Pancreas (tissue), 10 donors: ENCODE results near the gene SNX9. TPM values are rescaled to one million over a fixed set of nuclear protein-coding genes. Genes with fewer than 3 reads are reported as not detected.

Source experiments
- ATAC-seq, 4 donors: fragments of 200-7000 bp; cut with Tn5 transposase; one replicate each; pipeline versions ENCODE4 v1.8.0 to v1.9.1; 2020; ENCODE audit warnings: mild to moderate bottlenecking in 4 of 4, moderate library complexity in 4 of 4
- DNase-seq, 6 donors: peaks; one replicate each; pipeline ENCODE4 v3.0.0-alpha.2; 2020
- FAIRE-seq: peaks from 2 replicates; lab custom pipeline; 2012; peaks lifted over from hg19 to GRCh38; lab: Jason Lieb, UNC
- H3K27ac ChIP-seq, 4 donors: fragments of 200-600 bp; sonication (generic); 1 replicate in 3 of 4; 2 replicates in 1 of 4; pipeline versions ENCODE4 v1.5.0 to v1.8.0; 2020
- H3K27me3 ChIP-seq, 4 donors: fragments of 200-600 bp; one replicate each; pipeline ENCODE4 v1.8.0; 2021
- H3K36me3 ChIP-seq, 3 donors: fragments of 200-600 bp; sonication (generic) in 1 of 3; one replicate each; pipeline versions ENCODE4 v1.5.0 to v1.8.0; 2020 to 2021
- H3K4me1 ChIP-seq, 3 donors: fragments of 200-600 bp; one replicate each; pipeline ENCODE4 v1.8.0; 2021
- H3K4me3 ChIP-seq, 4 donors: fragments of 200-600 bp; sonication (generic) in 2 of 4; one replicate each; pipeline versions ENCODE4 v1.5.0 to v1.8.0; 2020 to 2021
- H3K9me3 ChIP-seq, 4 donors: fragments of 200-600 bp; one replicate each; pipeline ENCODE4 v1.8.0; 2021
- CTCF ChIP-seq, 4 donors: fragments of 200-600 bp; sonication (generic) in 3 of 4; IDR thresholded peaks; one replicate each; pipeline versions ENCODE4 v1.5.0 to v1.8.0; 2021; ENCODE audit warnings: antibody characterized with exemption in 4 of 4
- WGBS, 2 donors: extraction: QIAGEN DNeasy Blood & Tissue Kit; methylation state at CpG; one replicate each; pipeline ENCODE4 v1.1.7; 2013; 5-methylcytosine and 5-hydroxymethylcytosine counted together
- intact Hi-C, 3 donors: fragments of 100-400 bp; cut with DNase I; formaldehyde crosslinking; loops; one replicate each; pipeline versions ENCODE4 v1.11.1 to v1.14.2; 2022
- polyA plus RNA-seq, 2 donors: library from polyadenylated mRNA; stranded (reverse); fragments of 200-250 nt; gene quantifications; one replicate each; pipeline ENCODE4 v1.2.3, GENCODE V29; 2013
- total RNA-seq, 6 donors: library from RNA; stranded (reverse); fragmentation: NEBNext Ultra II Directional in 4 of 6; extraction: Animal tissue kit (Norgen Biotek cat#: 25700) in 4 of 6; gene quantifications; one replicate each; pipeline versions ENCODE4 v1.2.1 to v1.2.4, GENCODE V29; 2021 to 2023
- donor health status: healthy with polysubstance abuse.
- donor health status: DM: no; HTN: no; CAD: no; lungs with moderate emphysema.
- donor health status: DM: no; HTN: no; CAD: no.
- donor health status: control.
- donor health status: control.
- donor health status: Bipolar disorder and iron deficiency.
- donor health status: DM: yes; HTN: yes; CAD: no.
- donor health status: DM: no; HTN: no; CAD: no.
- donor health status: DM: no; HTN: no; CAD: no.
- donor health status: DM: yes; HTN: yes; CAD: no.

The SNX9 gene
- total and polyA plus RNA-seq, 8 donors = 14.2 to 27.4 (median 16.2) TPM

GRCh38 chr6:157962601-157963302 is 139.7 kb downstream of the SNX9 start:
- WGBS, 2 donors = 91 to 92% methylated on average over 12 of the region's 12 CpGs
- intact Hi-C loops = no loop called here
- peak in 2 of 4 donors; percentile 7 to 38 for ATAC-seq
- Histone ChIP-seq H3K27me3 (no peaks in the 10 kb centered on the region), H3K4me3 (no peak overlapping the region), H3K36me3 (no peaks in the 10 kb centered on the region), H3K9me3 (no peaks in the 10 kb centered on the region), H3K27ac (no peak overlapping the region), H3K4me1 (peaks cover 0 to 5% (median 0%) of the 10 kb centered on the region in 3 donors)
- no peak for DNase-seq
- FAIRE-seq = no peak
- no peak for TF ChIP-seq CTCF (IDR thresholded peaks at IDR 0.05)

- H3K27ac ChIP-seq = no peak overlapping the region
- intact Hi-C loops = no loop called here
- no peaks in the 10 kb centered on the region for H3K9me3 ChIP-seq
- DNase-seq = no peak
- WGBS, 2 donors = 75 to 79% methylated on average over 3 of the region's 3 CpGs
- H3K4me3 ChIP-seq = no peak overlapping the region
- ATAC-seq = peak in 2 of 4 donors; percentile 18 to 28
- no peaks in the 10 kb centered on the region for H3K27me3 ChIP-seq
- H3K4me1 ChIP-seq = peaks cover 0 to 5% (median 0%) of the 10 kb centered on the region in 3 donors
- TF ChIP-seq CTCF (IDR thresholded peaks at IDR 0.05) = no peak
- FAIRE-seq = no peak
- H3K36me3 ChIP-seq = no peaks in the 10 kb centered on the region
These were observed 141.1 kb downstream of the SNX9 start for GRCh38 chr6:157964100-157964499.

- TF ChIP-seq CTCF (IDR thresholded peaks at IDR 0.05) = no peak
- no peak for FAIRE-seq
- WGBS, 2 donors = 96 to 100% methylated on average over 3 of the region's 3 CpGs
- no peaks in the 10 kb centered on the region for H3K9me3 ChIP-seq
- H3K27me3 ChIP-seq = no peaks in the 10 kb centered on the region
- H3K4me1 ChIP-seq = peaks cover 0 to 5% (median 0%) of the 10 kb centered on the region in 3 donors
- ATAC-seq = no peak
- intact Hi-C loops = no loop called here
- DNase-seq = no peak
- no peak overlapping the region for H3K4me3 ChIP-seq
- no peak overlapping the region for H3K27ac ChIP-seq
- H3K36me3 ChIP-seq = no peaks in the 10 kb centered on the region
These were observed 142.3 kb downstream of the SNX9 start for GRCh38 chr6:157965387-157965786.

GRCh38 chr6:157966589-157966977 is 143.5 kb downstream of the SNX9 start:
- Histone ChIP-seq H3K4me3 (no peak overlapping the region), H3K36me3 (no peaks in the 10 kb centered on the region), H3K27me3 (no peaks in the 10 kb centered on the region), H3K9me3 (no peaks in the 10 kb centered on the region), H3K4me1 (peaks cover 0 to 5% (median 0%) of the 10 kb centered on the region in 3 donors), H3K27ac (no peak overlapping the region)
- TF ChIP-seq CTCF (IDR thresholded peaks at IDR 0.05) = no peak
- ATAC-seq (no peak), DNase-seq (no peak), FAIRE-seq (no peak)
- intact Hi-C loops = no loop called here
- 87% methylated on average over 8 of the region's 8 CpGs for WGBS, 2 donors

GRCh38 chr6:157967020-157967419 is 144.0 kb downstream of the SNX9 start:
- Histone ChIP-seq H3K27ac (no peak overlapping the region), H3K4me1 (peaks cover 0 to 5% (median 0%) of the 10 kb centered on the region in 3 donors), H3K9me3 (no peaks in the 10 kb centered on the region), H3K27me3 (no peaks in the 10 kb centered on the region), H3K4me3 (no peak overlapping the region), H3K36me3 (no peaks in the 10 kb centered on the region)
- WGBS, 2 donors = 70 to 77% methylated on average over 6 of the region's 6 CpGs
- intact Hi-C loops = no loop called here
- ATAC-seq (peak in 3 of 4 donors; percentile 53 to 81 (median 79)), FAIRE-seq (no peak), DNase-seq (no peak)
- TF ChIP-seq CTCF (IDR thresholded peaks at IDR 0.05) = no peak
